K562 (cell line): ENCODE results near the gene PODN.

Experiments
- BRF2 ChIP-seq: IDR thresholded peaks from 3 replicates; pipeline ENCODE4 v1.6.1; 2011; ENCODE audit warnings: borderline replicate concordance, mild to moderate bottlenecking; ENCODE audit not compliant: insufficient read length, insufficient read depth
- MAZ ChIP-seq, 2 experiments: fragments of 450-650 bp in 1 of 2; sonication (generic) in 1 of 2; formaldehyde crosslinking; IDR thresholded peaks in 1 of 2; conservative IDR thresholded peaks in 1 of 2; 2 replicates each; pipeline versions ENCODE4 v1.4.0 to v1.5.0; 2020; ENCODE audit warnings: mild to moderate bottlenecking in 1 of 2, missing genetic modification reagents in 1 of 2
- SIX5 ChIP-seq, 2 experiments: IDR thresholded peaks; 2 replicates each; pipeline ENCODE4 v1.6.1; 2011; ENCODE audit warnings: low read length in 2 of 2, borderline replicate concordance in 1 of 2, low read depth in 1 of 2, mild to moderate bottlenecking in 1 of 2, moderate library complexity in 1 of 2; ENCODE audit not compliant: insufficient read depth in 1 of 2
- SRSF9 ChIP-seq: fragments of 200-400 bp; formaldehyde crosslinking; IDR thresholded peaks from 2 replicates; pipeline ENCODE4 v1.6.1; 2017; ENCODE audit warnings: low read depth, low read length, borderline replicate concordance
- TBP ChIP-seq: optimal IDR thresholded peaks from 2 replicates; pipeline ENCODE3; 2011; ENCODE audit warnings: low read depth, low read length, improper control_type of control experiment
- TRIM28 ChIP-seq: fragments of 450-650 bp; IDR thresholded peaks from 2 replicates; pipeline ENCODE4 v1.6.1; 2017
- ZEB2 ChIP-seq: fragments of 450-650 bp; IDR thresholded peaks from 2 replicates; pipeline ENCODE4 v1.6.1; 2016
- ZNF274 ChIP-seq: IDR thresholded peaks from 2 replicates; pipeline ENCODE4 v1.6.1; 2011; ENCODE audit warnings: low read depth, mild to moderate bottlenecking, low read length, moderate library complexity, borderline replicate concordance
- TF ChIP-seq, protein P1 (sequence below), 2 experiments: fragments of 450-650 bp; formaldehyde crosslinking in 1 of 2; IDR thresholded peaks; 2 replicates each; pipeline versions ENCODE4 v1.4.0 to v1.6.1; 2014 to 2020; ENCODE audit warnings: mild to moderate bottlenecking in 2 of 2, borderline replicate concordance in 1 of 2, low read depth in 1 of 2
- TF ChIP-seq, protein P2 (sequence below): fragments of 450-650 bp; IDR thresholded peaks from 2 replicates; pipeline ENCODE4 v1.6.1; 2017; ENCODE audit warnings: mild to moderate bottlenecking, moderate library complexity

DNA sequence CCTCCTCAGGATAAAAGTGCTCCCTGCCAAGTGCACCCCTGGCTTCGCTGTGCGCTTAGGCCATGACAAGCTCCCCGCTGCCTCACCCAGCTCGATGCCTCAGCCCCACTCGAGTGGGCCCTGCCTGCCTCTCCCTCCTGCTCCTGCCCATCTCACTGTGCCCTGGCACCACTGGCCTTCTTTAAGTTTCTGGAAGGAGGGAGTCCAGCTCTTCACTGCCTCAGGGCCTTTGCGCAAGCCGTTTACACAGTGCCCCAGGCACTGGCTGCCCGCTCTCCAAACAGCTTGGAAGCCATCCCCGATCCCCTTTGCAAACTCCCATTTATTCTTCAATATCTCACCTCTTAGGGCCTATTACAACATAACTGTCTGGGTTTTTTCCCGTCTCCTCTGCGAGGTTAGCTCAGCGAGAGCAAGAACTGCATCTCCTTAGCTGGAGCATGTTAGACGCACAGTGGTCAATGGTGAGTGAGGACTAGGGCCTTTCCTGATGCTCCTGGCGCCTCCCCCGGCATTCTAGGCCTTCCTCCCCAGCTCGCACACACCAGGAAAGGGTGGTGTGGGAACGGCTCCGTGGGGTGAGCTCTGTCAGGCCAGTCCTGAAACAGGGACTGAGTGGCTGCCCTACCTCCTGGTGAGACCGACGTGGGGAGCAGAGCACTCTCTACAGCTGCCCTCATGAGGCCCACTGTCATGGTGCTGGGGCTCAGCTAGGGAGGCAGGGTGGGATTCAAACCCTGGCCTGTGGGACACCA is 31.9 kb downstream of the PODN start:
- TF ChIP-seq, protein P1, sequence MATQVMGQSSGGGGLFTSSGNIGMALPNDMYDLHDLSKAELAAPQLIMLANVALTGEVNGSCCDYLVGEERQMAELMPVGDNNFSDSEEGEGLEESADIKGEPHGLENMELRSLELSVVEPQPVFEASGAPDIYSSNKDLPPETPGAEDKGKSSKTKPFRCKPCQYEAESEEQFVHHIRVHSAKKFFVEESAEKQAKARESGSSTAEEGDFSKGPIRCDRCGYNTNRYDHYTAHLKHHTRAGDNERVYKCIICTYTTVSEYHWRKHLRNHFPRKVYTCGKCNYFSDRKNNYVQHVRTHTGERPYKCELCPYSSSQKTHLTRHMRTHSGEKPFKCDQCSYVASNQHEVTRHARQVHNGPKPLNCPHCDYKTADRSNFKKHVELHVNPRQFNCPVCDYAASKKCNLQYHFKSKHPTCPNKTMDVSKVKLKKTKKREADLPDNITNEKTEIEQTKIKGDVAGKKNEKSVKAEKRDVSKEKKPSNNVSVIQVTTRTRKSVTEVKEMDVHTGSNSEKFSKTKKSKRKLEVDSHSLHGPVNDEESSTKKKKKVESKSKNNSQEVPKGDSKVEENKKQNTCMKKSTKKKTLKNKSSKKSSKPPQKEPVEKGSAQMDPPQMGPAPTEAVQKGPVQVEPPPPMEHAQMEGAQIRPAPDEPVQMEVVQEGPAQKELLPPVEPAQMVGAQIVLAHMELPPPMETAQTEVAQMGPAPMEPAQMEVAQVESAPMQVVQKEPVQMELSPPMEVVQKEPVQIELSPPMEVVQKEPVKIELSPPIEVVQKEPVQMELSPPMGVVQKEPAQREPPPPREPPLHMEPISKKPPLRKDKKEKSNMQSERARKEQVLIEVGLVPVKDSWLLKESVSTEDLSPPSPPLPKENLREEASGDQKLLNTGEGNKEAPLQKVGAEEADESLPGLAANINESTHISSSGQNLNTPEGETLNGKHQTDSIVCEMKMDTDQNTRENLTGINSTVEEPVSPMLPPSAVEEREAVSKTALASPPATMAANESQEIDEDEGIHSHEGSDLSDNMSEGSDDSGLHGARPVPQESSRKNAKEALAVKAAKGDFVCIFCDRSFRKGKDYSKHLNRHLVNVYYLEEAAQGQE (IDR thresholded peaks at IDR 0.05; ENCODE audit: borderline replicate concordance) = no peak
- TF ChIP-seq, protein P1 (CRISPR knock-in tag; IDR thresholded peaks at IDR 0.05; ENCODE audit: low read depth) = no peak
- TF ChIP-seq ZNF274 (no peak), MAZ (CRISPR knock-in tag; conservative IDR thresholded peaks at IDR 0.05 in 1 of 2, IDR thresholded peaks at IDR 0.05 in 1 of 2) (no peak), ZEB2 (no peak), SIX5 (IDR thresholded peaks at IDR 0.05; ENCODE audit: borderline replicate concordance in 1 of 2, insufficient read depth in 1 of 2, low read depth in 1 of 2, low read length in 2 of 2) (no peak), TRIM28 (no peak), TBP (no peak), BRF2 (no peak), SRSF9 (no peak)
- TF ChIP-seq, protein P2, sequence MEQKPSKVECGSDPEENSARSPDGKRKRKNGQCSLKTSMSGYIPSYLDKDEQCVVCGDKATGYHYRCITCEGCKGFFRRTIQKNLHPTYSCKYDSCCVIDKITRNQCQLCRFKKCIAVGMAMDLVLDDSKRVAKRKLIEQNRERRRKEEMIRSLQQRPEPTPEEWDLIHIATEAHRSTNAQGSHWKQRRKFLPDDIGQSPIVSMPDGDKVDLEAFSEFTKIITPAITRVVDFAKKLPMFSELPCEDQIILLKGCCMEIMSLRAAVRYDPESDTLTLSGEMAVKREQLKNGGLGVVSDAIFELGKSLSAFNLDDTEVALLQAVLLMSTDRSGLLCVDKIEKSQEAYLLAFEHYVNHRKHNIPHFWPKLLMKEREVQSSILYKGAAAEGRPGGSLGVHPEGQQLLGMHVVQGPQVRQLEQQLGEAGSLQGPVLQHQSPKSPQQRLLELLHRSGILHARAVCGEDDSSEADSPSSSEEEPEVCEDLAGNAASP = no peak
